ENCODE results near the gene RSKR. TPM values are rescaled to one million over a fixed set of nuclear protein-coding genes. Genes with fewer than 3 reads are reported as not detected.

RSKR gene
- total and polyA plus RNA-seq, 2 donors (not counting 1 experiment from before 2014, with no cell fraction given) = 20.3 to 31.9 TPM

DNA sequence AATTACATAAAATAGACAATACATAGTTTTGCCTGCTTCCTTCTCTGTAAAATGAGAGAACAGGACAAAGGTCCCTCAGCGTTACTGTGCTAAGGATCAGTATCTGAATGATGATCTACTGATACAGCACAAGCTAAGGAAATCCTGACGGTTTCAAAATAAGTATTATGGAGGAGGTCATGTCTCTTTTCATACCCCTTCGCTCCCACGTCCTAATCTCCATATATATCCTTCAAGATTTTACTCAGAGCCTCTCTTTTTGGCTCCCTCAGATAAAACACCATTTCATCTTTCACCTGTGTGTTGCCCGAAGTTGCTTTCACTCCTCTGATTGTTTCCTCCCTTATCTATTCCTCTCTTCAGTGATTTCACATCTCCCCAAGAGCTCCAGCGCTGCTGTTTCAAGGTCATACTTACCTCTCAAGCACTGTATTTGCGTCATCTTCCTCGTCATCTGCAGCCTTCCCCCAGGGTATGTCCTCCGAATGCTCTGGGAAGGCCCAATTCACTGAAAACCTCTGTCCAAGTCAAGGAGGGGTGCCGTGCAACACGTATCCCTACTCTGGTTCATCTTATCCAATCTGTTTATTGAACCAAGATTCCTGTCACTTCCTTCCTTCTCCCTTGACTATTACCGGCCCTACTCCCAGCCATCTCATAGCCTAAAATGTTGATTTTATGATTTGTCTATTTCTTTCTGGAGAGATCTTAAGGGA, 32.2 kb upstream of the RSKR start:
- Mint-ChIP-seq H3K4me3 (peak overlapping the region; percentile 97), H3K4me1 (peaks cover 36% of the 10 kb centered on the region), H3K27ac (peak overlapping the region; percentile 89), H3K27me3 (no peaks in the 10 kb centered on the region), H3K9me3 (ENCODE audit: insufficient read depth) (no peaks in the 10 kb centered on the region)
- ChIA-PET CTCF (interaction anchor here (0.7 to 4.3 kb wide), 21 partner anchors 11 to 471 kb away, joined by 3 to 59 read pairs (median 5); partner anchors contain the start of genes PROCA1, RPL23A, SDF2 and SUPT6H), POLR2A (interaction anchor here (0.7 to 4.3 kb wide), 4 partner anchors 16 to 1102 kb away, joined by 3 to 42 read pairs (median 6); partner anchors contain the start of genes SDF2, SUPT6H and TLCD1)
- H3K36me3 ChIP-seq (replicated peaks in 1 of 2; ENCODE audit: control extremely low read depth in 1 of 2, control insufficient read depth in 1 of 2, extremely low read depth in 1 of 2, insufficient read depth in 2 of 2, low read length in 1 of 2) = peaks cover 4 to 38% of the 10 kb centered on the region in 2 experiments
- H3K9ac ChIP-seq (ENCODE audit: low read length) = peak overlapping the region; percentile 85
- 84% methylated on average over 8 of the region's 12 CpGs for WGBS (ENCODE audit: insufficient coverage)
- H2AFZ ChIP-seq (ENCODE audit: insufficient read depth, low read depth, low read length, poor library complexity, severe bottlenecking) = peak overlapping the region; percentile 78
- no peaks in the 10 kb centered on the region for H3K9me3 ChIP-seq (ENCODE audit: control extremely low read depth in 1 of 3, control insufficient read depth in 2 of 3, insufficient read depth in 1 of 3, low read length in 2 of 3)
- H3K79me2 ChIP-seq (ENCODE audit: control insufficient read depth, insufficient read depth, low read length) = peaks cover 63% of the 10 kb centered on the region
- peak overlapping the region; percentile 91 for H3K4me2 ChIP-seq (replicated peaks; ENCODE audit: low read depth, low read length, poor library complexity, severe bottlenecking)
- peak overlapping the region; percentile 7 to 81 (median 19) for H3K4me3 ChIP-seq (ENCODE audit: control extremely low read depth in 1 of 5, extremely low read depth in 1 of 5, insufficient read depth in 1 of 5, low read depth in 2 of 5, low read length in 4 of 5)
- H3K27me3 ChIP-seq (replicated peaks in 1 of 4; ENCODE audit: control extremely low read depth in 1 of 4, control insufficient read depth in 3 of 4, insufficient read depth in 4 of 4, low read length in 3 of 4) = no peaks in the 10 kb centered on the region
- DNase-seq (no peak), ATAC-seq (ENCODE audit: low read depth) (no peak)
- peaks cover 12% of the 10 kb centered on the region for H4K20me1 ChIP-seq (ENCODE audit: control insufficient read depth, insufficient read depth, low read length, poor library complexity, severe bottlenecking)
- H3K4me1 ChIP-seq (ENCODE audit: control insufficient read depth in 2 of 2, insufficient read depth in 2 of 2, low read length in 2 of 2) = peaks cover 32 to 37% of the 10 kb centered on the region in 2 donors
- peak overlapping the region; percentile 90 to 94 for H3K27ac ChIP-seq (ENCODE audit: low read length in 2 of 2)
- TF ChIP-seq EZH2 (IDR thresholded peaks at IDR 0.05; ENCODE audit: borderline replicate concordance, insufficient read depth, low read depth, low read length, poor library complexity, severe bottlenecking) = no peak
- no peak for TF ChIP-seq CTCF (IDR thresholded peaks at IDR 0.05)
- intact Hi-C loops (cut with micrococcal nuclease) = loop anchor here (5.0 to 10.0 kb wide), 3 partner anchors 256 to 919 kb away; partner anchors contain the start of genes ABHD15, DHRS13 and TP53I13

All from B cell (primary cell).